Activated naive CD8-positive, alpha-beta T cell treated with anti-CD3 and anti-CD28 coated beads, Interleukin-2, amount 50 U/mL, for 24 hours (primary cell): Measurements from ENCODE around the gene SH3BGRL.

Source experiments
- ATAC-seq: fragments of 150-1000 bp; cut with Tn5 transposase; one replicate; pipeline ENCODE4 v1.10.0; 2021
- DNase-seq: peaks from one replicate; pipeline ENCODE4 v3.0.0; 2021
- H3K27ac Mint-ChIP-seq: one replicate; pipeline ENCODE4 v1.8.0; 2021; ENCODE audit warnings: mild to moderate bottlenecking, mixed read lengths
- H3K27me3 Mint-ChIP-seq: one replicate; pipeline ENCODE4 v1.8.0; 2021; ENCODE audit warnings: mixed read lengths
- H3K36me3 Mint-ChIP-seq: one replicate; pipeline ENCODE4 v1.8.0; 2021; ENCODE audit warnings: low read depth, mixed read lengths
- H3K4me1 Mint-ChIP-seq: one replicate; pipeline ENCODE4 v1.8.0; 2021; ENCODE audit warnings: mixed read lengths
- H3K4me3 Mint-ChIP-seq: one replicate; pipeline ENCODE4 v1.8.0; 2021; ENCODE audit warnings: mild to moderate bottlenecking, moderate library complexity, mixed read lengths
- H3K9me3 Mint-ChIP-seq: one replicate; pipeline ENCODE4 v1.8.0; 2021; ENCODE audit warnings: mixed read lengths

Gene SH3BGRL

GRCh38 chrX:81232218-81232617, 30.3 kb downstream of the SH3BGRL start:
- DNase-seq (no peak), ATAC-seq (no peak)
- H3K4me3 Mint-ChIP-seq = no peak overlapping the region
- peaks cover 22% of the 10 kb centered on the region for H3K4me1 Mint-ChIP-seq
- no peaks in the 10 kb centered on the region for H3K9me3 Mint-ChIP-seq
- no peaks in the 10 kb centered on the region for H3K27me3 Mint-ChIP-seq
- H3K36me3 Mint-ChIP-seq = peaks cover 13% of the 10 kb centered on the region
- no peak overlapping the region for H3K27ac Mint-ChIP-seq

DNA sequence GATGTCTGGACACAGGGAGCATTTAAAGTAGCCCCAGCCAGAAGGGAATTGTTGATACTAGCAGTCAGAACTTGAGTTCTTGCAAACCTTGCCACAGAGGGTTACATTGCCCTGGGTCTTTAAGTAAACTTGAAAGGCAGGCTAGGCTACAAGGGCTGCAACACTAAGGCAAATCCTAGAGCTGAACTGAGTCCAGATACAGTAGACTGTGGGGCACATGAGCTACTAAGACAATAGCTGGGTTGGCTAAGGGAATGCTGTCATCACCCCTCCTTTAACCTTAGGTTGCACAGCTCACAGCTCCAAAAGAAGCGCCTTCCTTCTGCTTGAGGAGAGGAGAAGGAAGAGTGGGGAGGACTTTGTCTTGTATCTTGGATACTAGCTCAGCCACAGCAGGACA, 35.6 kb downstream of the SH3BGRL start:
- DNase-seq (no peak), ATAC-seq (no peak)
- Mint-ChIP-seq H3K36me3 (peaks cover 43% of the 10 kb centered on the region), H3K27ac (no peak overlapping the region), H3K4me1 (peaks cover 1% of the 10 kb centered on the region), H3K4me3 (no peak overlapping the region), H3K9me3 (peaks cover 10% of the 10 kb centered on the region), H3K27me3 (no peaks in the 10 kb centered on the region)

GRCh38 chrX:81238166-81238565, 36.3 kb downstream of the SH3BGRL start:
- ATAC-seq (no peak), DNase-seq (no peak)
- Mint-ChIP-seq H3K9me3 (peaks cover 10% of the 10 kb centered on the region), H3K4me3 (no peak overlapping the region), H3K4me1 (no peaks in the 10 kb centered on the region), H3K27ac (no peak overlapping the region), H3K27me3 (no peaks in the 10 kb centered on the region), H3K36me3 (peaks cover 43% of the 10 kb centered on the region)

DNA sequence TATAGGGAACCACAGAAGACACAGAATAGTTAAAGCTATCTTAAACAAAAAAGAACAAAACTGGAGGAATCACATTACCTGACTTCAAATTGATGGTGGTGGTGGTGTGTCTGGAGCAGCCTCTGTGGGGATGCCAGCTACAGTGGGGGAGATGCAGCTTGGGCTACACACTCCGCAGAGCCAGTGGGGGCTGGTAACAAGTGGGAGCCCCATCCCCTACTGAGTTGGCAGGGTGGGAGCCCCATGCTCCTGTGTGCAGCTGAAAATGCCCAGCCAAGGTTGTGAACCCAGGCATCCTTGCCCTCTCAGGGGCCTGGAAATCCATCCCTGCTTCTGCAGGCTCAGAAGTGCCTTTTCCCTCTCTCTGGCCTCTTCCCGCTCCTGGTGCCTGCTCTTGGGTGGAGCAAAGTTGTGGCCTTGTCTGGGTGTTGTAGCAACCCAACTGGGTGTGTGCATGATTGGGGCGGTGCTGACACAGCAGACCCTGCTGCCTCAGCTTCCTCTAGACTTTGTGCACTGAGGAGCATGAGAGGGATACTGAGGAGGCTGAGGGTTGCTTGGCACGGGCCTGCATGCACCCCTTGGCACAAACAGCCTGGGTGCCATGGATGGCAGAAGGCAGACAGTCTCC, 38.9 kb downstream of the SH3BGRL start:
- ATAC-seq = no peak

GRCh38 chrX:81241753-81242152, 39.9 kb downstream of the SH3BGRL start:
- DNase-seq = no peak
- Mint-ChIP-seq H3K27ac (no peak overlapping the region), H3K4me1 (no peaks in the 10 kb centered on the region), H3K9me3 (peaks cover 10% of the 10 kb centered on the region), H3K27me3 (no peaks in the 10 kb centered on the region), H3K4me3 (no peak overlapping the region), H3K36me3 (peaks cover 36% of the 10 kb centered on the region)
- no peak for ATAC-seq

More for the DNA sequence above, 38.9 kb downstream of the SH3BGRL start:
- Mint-ChIP-seq H3K27me3 (no peaks in the 10 kb centered on the region), H3K36me3 (peaks cover 38% of the 10 kb centered on the region), H3K27ac (no peak overlapping the region), H3K4me1 (no peaks in the 10 kb centered on the region), H3K4me3 (no peak overlapping the region), H3K9me3 (peaks cover 10% of the 10 kb centered on the region)
- DNase-seq = no peak

- H3K27me3 Mint-ChIP-seq = no peaks in the 10 kb centered on the region
- H3K36me3 Mint-ChIP-seq = peaks cover 1% of the 10 kb centered on the region
- DNase-seq = no peak
- no peak overlapping the region for H3K27ac Mint-ChIP-seq
- H3K4me3 Mint-ChIP-seq = no peak overlapping the region
- H3K9me3 Mint-ChIP-seq = no peaks in the 10 kb centered on the region
- peaks cover 25% of the 10 kb centered on the region for H3K4me1 Mint-ChIP-seq
- ATAC-seq = no peak
Measured at GRCh38 chrX:81255876-81256275, 54.0 kb downstream of the SH3BGRL start.

GRCh38 chrX:81257817-81258216, 55.9 kb downstream of the SH3BGRL start:
- Mint-ChIP-seq H3K4me1 (peaks cover 25% of the 10 kb centered on the region), H3K27ac (no peak overlapping the region), H3K36me3 (peaks cover 1% of the 10 kb centered on the region), H3K9me3 (no peaks in the 10 kb centered on the region), H3K27me3 (no peaks in the 10 kb centered on the region), H3K4me3 (no peak overlapping the region)
- no peak for ATAC-seq
- DNase-seq = no peak

DNA sequence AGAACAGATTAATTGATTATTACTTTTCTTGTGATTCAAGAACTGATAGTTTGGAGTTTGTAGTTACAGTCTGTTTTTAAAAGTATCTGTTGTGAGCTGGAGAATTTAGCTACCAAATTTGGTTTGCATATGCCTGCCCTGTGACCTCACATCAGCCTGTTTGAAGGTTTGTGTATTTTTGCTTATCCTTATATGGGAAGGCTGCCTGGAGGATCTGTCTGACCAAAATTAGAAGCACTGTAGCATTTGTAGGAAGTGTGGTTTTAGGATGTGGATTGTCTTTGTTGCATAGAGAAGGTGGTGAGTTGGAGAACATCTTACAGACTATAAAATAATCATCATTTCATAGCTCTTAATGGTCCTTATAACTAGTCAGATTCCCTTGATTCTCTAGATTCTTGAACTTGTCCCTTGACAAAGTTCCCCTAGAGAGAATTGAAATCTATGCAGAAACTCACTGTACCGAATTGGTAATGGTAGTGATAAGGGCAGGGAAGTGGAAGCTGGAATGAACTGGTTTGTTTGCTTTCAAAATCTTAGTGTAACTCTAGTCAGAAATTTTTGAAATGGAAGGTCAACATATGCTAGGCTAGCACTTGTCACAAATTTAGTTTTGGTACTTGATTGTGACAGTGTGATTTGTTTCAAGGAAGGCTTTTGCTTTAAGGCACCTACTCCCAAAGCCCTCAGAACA, 57.3 kb downstream of the SH3BGRL start:
- Mint-ChIP-seq H3K4me3 (no peak overlapping the region), H3K4me1 (peaks cover 20% of the 10 kb centered on the region), H3K27ac (no peak overlapping the region), H3K9me3 (no peaks in the 10 kb centered on the region), H3K36me3 (no peaks in the 10 kb centered on the region), H3K27me3 (no peaks in the 10 kb centered on the region)
- ATAC-seq (no peak), DNase-seq (no peak)

- H3K27ac Mint-ChIP-seq = no peak overlapping the region
- peaks cover 20% of the 10 kb centered on the region for H3K4me1 Mint-ChIP-seq
- ATAC-seq = no peak
- H3K36me3 Mint-ChIP-seq = no peaks in the 10 kb centered on the region
- H3K9me3 Mint-ChIP-seq = no peaks in the 10 kb centered on the region
- no peak for DNase-seq
- no peaks in the 10 kb centered on the region for H3K27me3 Mint-ChIP-seq
- H3K4me3 Mint-ChIP-seq = no peak overlapping the region
Measured at GRCh38 chrX:81259714-81260395, 58.0 kb downstream of the SH3BGRL start.

DNA sequence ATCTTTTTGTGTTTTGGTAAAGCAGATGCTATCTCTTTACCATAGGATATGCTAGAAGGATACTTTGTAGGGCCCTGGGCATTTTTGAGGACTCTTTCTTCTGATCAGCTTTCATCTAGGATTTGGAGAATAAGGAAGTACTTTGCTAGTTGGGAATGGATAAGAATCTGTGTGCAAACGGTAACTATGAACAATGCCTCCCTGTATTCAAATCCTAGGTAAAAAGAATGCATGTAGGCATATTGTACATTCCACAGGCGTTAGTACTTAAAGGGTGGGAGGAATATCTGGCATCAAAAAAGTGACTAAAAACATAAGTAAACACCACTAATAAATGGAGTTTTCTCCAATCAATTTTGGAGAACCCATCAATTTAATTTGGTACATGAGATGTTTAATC, 59.7 kb downstream of the SH3BGRL start:
- ATAC-seq (no peak), DNase-seq (no peak)
- H3K27me3 Mint-ChIP-seq = no peaks in the 10 kb centered on the region
- peaks cover 22% of the 10 kb centered on the region for H3K4me1 Mint-ChIP-seq
- H3K9me3 Mint-ChIP-seq = no peaks in the 10 kb centered on the region
- H3K36me3 Mint-ChIP-seq = peaks cover 4% of the 10 kb centered on the region
- H3K4me3 Mint-ChIP-seq = no peak overlapping the region
- no peak overlapping the region for H3K27ac Mint-ChIP-seq

DNA sequence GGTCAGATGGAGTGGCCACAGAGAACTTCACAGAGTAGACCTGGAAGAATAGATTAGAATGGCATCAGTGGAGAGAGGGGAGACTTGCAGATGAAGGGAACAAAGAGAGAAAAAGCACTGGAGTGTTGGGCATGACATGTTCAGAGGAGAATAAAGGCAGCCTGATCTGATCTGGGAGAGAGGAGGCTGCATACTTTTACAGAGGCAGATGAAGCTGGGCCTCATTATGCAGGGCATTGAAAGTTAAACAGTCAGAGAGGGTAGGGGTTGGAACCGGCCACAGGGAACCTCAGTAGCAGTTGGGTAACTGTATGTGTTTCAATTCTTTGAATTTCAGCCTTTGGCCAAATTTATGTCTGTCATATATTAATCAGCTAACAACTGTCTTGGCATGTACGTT, 61.2 kb downstream of the SH3BGRL start:
- peaks cover 30% of the 10 kb centered on the region for H3K4me1 Mint-ChIP-seq
- H3K4me3 Mint-ChIP-seq = no peak overlapping the region
- DNase-seq (no peak), ATAC-seq (no peak)
- no peaks in the 10 kb centered on the region for H3K9me3 Mint-ChIP-seq
- no peaks in the 10 kb centered on the region for H3K27me3 Mint-ChIP-seq
- no peak overlapping the region for H3K27ac Mint-ChIP-seq
- H3K36me3 Mint-ChIP-seq = peaks cover 4% of the 10 kb centered on the region

DNA sequence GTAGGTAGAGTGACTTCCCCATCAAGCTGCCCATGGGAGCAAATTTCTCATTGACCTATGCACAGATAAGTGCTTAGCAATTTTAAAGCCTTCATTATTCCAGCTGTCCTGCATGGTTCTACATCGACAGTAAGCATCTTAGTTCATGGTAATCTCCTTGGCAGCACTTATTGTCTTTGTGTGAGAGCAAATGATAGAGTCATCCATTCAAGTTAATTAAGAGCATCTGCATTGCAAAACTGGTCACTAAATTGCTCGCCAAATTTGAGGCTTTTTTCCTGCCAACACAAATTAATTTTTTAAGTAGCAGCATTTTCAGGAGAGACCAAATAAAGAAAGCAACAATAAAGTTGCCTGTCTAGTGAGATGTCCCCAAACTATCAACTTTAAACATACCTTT, 76.7 kb downstream of the SH3BGRL start:
- Mint-ChIP-seq H3K9me3 (peaks cover 17% of the 10 kb centered on the region), H3K4me1 (no peaks in the 10 kb centered on the region), H3K27me3 (no peaks in the 10 kb centered on the region), H3K27ac (no peak overlapping the region), H3K4me3 (no peak overlapping the region), H3K36me3 (peaks cover 31% of the 10 kb centered on the region)
- no peak for ATAC-seq
- DNase-seq = no peak

- no peak for DNase-seq
Measured at GRCh38 chrX:81280148-81280547, 78.2 kb downstream of the SH3BGRL start.

DNA sequence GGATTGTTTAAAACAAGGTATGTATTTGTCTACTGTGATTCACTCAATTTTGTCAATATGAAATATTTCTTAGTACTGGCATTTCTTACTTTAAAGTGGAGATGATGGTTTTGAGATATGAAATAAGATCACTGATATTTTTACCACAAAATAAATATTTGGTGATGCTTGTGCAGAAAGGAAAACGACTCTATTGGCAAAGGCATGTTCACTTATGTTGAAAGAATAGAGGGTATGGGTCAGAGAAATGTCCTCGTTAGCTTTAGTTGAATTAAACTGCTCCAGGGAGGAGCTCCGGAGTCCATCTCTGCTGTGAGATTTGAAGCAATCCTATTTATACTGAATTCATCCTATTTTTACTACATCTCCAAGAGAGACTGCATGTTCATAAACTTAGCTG, 84.2 kb downstream of the SH3BGRL start:
- Mint-ChIP-seq H3K4me3 (no peak overlapping the region), H3K36me3 (peaks cover 45% of the 10 kb centered on the region), H3K9me3 (peaks cover 33% of the 10 kb centered on the region)

More at GRCh38 chrX:81280148-81280547, 78.2 kb downstream of the SH3BGRL start:
- Mint-ChIP-seq H3K36me3 (peaks cover 40% of the 10 kb centered on the region), H3K27me3 (no peaks in the 10 kb centered on the region), H3K4me1 (no peaks in the 10 kb centered on the region), H3K27ac (no peak overlapping the region), H3K9me3 (peaks cover 20% of the 10 kb centered on the region), H3K4me3 (no peak overlapping the region)
- ATAC-seq = no peak

DNA sequence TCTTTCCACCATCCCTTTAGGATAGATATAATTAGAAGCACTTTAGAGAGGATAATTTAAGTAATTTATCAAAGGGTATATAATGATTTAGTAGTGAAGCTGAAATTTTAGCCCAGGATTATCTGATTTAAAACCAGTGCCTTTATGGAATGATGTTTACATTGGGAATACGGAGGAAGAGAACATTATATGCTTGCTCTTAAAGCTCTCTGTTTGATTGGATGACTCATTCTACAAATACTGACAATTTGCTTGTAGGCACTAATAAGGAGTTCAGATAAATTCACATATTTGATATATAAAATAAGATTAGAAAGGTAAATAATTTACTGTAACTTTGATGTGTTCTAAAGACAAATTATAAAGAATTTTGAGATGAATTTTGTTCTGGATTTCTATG, 84.7 kb downstream of the SH3BGRL start:
- ATAC-seq = no peak
- no peak overlapping the region for H3K4me3 Mint-ChIP-seq
- peaks cover 45% of the 10 kb centered on the region for H3K36me3 Mint-ChIP-seq

More for the DNA sequence above, 84.2 kb downstream of the SH3BGRL start:
- Mint-ChIP-seq H3K27me3 (no peaks in the 10 kb centered on the region), H3K4me1 (no peaks in the 10 kb centered on the region), H3K27ac (no peak overlapping the region)
- ATAC-seq (no peak), DNase-seq (no peak)

More for the DNA sequence above, 84.7 kb downstream of the SH3BGRL start:
- peaks cover 33% of the 10 kb centered on the region for H3K9me3 Mint-ChIP-seq
- no peak overlapping the region for H3K27ac Mint-ChIP-seq
- DNase-seq = no peak
- no peaks in the 10 kb centered on the region for H3K27me3 Mint-ChIP-seq
- no peaks in the 10 kb centered on the region for H3K4me1 Mint-ChIP-seq
